ENCODE measurements around the gene ZNF746. TPM values are rescaled to one million over a fixed set of nuclear protein-coding genes. Genes with fewer than 3 reads are reported as not detected.
A peak's percentile ranks its signal among the peaks of the same experiment; 100 is the strongest.

Gene ZNF746
- total RNA-seq, 1 donor from 2014 or later: 19.1 TPM

DNA sequence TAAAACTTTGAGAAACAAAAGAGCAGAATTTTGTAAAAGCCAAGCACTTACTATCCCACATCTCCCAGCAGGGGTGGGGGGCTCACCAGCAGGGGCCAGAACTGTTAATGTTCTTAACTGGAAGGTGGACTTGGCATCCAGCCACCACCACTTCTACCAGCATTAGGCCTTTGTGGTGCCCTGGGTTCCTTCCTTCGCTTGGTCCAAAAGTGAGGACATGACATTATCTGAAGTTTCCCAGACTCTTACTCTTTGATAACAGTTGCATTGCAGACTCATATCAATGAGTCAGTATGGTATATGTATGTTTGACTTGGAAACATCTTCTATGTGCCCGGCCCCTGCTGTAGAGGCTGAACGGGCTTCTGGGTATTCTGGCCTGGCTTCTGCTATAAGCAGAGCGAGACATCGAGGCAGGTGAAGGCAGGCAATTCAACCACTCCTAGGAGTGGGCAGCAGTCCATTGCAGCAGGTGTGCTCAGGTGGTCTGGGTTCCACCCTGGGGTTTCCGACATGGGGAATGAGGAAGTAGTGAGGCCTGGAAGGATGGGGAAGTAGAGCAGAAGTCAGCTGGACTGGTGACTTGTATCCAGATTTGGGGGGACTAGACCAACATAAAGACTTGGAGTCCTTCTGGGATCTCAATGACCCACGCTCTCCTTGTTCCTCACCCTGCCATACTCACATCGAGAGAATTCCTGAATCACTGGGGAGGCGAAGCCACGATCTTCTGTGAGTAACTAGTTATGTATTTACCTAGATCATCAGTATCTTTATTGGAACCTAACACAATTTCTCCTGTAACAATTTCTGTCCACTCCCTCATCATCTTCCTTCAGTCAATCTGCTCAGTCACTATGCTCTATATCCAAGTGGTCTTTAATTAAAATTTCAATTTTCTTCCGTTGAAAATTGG lies 40.8 kb downstream of the ZNF746 start:
- H3K27me3 Mint-ChIP-seq (ENCODE audit: unreplicated experiment): no peaks in the 10 kb centered on the region
- no peak for DNase-seq (ENCODE audit: extremely low spot score, unreplicated experiment)
- no peak overlapping the region for H3K27ac Mint-ChIP-seq (ENCODE audit: unreplicated experiment)
- H3K36me3 Mint-ChIP-seq (ENCODE audit: unreplicated experiment): peaks cover 23% of the 10 kb centered on the region
- no peak overlapping the region for H3K4me3 Mint-ChIP-seq (ENCODE audit: unreplicated experiment)
- H3K9me3 Mint-ChIP-seq (ENCODE audit: unreplicated experiment): no peaks in the 10 kb centered on the region
- H3K4me1 Mint-ChIP-seq (ENCODE audit: unreplicated experiment): peaks cover 16% of the 10 kb centered on the region
- TF ChIP-seq, protein P1, sequence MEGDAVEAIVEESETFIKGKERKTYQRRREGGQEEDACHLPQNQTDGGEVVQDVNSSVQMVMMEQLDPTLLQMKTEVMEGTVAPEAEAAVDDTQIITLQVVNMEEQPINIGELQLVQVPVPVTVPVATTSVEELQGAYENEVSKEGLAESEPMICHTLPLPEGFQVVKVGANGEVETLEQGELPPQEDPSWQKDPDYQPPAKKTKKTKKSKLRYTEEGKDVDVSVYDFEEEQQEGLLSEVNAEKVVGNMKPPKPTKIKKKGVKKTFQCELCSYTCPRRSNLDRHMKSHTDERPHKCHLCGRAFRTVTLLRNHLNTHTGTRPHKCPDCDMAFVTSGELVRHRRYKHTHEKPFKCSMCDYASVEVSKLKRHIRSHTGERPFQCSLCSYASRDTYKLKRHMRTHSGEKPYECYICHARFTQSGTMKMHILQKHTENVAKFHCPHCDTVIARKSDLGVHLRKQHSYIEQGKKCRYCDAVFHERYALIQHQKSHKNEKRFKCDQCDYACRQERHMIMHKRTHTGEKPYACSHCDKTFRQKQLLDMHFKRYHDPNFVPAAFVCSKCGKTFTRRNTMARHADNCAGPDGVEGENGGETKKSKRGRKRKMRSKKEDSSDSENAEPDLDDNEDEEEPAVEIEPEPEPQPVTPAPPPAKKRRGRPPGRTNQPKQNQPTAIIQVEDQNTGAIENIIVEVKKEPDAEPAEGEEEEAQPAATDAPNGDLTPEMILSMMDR (IDR thresholded peaks at IDR 0.05): no peak

DNA sequence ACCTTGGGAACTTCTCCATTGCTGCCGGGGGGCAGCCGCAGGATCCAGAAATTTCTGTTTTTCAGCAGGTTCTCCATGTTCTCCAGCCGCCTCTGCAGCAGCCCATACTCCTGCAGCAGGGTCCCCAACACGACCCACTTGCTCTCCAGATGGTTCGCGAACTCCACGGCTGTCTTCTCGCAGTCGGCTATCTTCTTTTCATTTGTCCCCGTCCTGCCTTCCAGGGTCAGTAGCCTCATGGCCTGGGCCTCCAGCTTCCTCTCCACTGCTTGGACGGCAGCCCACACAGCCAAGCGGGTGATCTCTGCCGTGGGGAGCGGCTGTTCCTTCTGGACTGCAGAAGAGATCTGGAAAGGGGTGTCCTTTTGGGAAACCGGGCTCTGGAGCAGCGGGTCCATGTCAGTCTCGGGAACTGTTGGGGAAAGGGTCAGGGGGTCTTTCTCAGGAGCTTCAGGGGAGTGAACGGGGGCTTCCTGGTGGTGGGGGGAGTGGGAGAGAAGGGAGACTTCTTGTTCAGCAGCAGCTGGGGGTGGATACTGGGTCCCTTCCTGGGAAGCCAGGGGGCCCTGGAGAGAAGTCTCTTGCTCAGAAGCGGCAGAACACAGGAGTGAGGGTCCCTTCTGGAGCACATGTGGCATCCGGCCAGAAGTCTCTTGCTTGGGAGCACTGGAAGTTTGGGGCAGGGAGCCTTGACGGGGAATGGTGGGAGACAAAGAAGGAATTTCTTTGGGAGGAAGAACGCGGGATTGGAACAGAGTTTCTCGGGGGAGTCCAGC lies 42.2 kb downstream of the ZNF746 start:
- peak; percentile 79 for DNase-seq (ENCODE audit: extremely low spot score, unreplicated experiment)

DNA sequence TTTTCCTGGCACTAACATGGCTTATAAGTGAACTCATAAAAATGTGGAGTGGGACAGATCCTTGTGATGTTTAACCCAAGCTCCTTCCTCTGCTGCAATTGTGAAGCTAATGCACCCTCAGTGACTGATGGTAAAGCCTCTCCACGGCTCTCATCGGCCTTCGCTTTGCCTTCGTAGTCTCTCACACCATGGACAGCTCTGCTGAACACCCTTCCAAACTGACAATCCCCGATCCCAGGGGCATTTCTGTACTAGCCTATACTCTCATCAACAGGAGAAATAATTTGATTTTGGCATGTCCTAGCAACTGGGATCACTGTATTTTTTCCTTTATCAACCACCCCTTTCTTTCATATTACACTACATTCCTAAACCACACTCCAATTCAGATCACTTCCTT lies 42.9 kb downstream of the ZNF746 start:
- no peak overlapping the region for H3K4me3 Mint-ChIP-seq (ENCODE audit: unreplicated experiment)
- peaks cover 38% of the 10 kb centered on the region for H3K36me3 Mint-ChIP-seq (ENCODE audit: unreplicated experiment)
- no peak overlapping the region for H3K27ac Mint-ChIP-seq (ENCODE audit: unreplicated experiment)
- H3K4me1 Mint-ChIP-seq (ENCODE audit: unreplicated experiment): peaks cover 11% of the 10 kb centered on the region
- H3K9me3 Mint-ChIP-seq (ENCODE audit: unreplicated experiment): no peaks in the 10 kb centered on the region
- DNase-seq (ENCODE audit: extremely low spot score, unreplicated experiment): peak; percentile 53
- H3K27me3 Mint-ChIP-seq (ENCODE audit: unreplicated experiment): no peaks in the 10 kb centered on the region
- TF ChIP-seq, protein P1 (IDR thresholded peaks at IDR 0.05): no peak

More for the DNA sequence above, 42.2 kb downstream of the ZNF746 start:
- no peaks in the 10 kb centered on the region for H3K27me3 Mint-ChIP-seq (ENCODE audit: unreplicated experiment)
- TF ChIP-seq, protein P1 (IDR thresholded peaks at IDR 0.05): no peak
- H3K9me3 Mint-ChIP-seq (ENCODE audit: unreplicated experiment): no peaks in the 10 kb centered on the region
- H3K4me1 Mint-ChIP-seq (ENCODE audit: unreplicated experiment): peaks cover 11% of the 10 kb centered on the region
- peaks cover 32% of the 10 kb centered on the region for H3K36me3 Mint-ChIP-seq (ENCODE audit: unreplicated experiment)
- H3K27ac Mint-ChIP-seq (ENCODE audit: unreplicated experiment): no peak overlapping the region
- H3K4me3 Mint-ChIP-seq (ENCODE audit: unreplicated experiment): no peak overlapping the region

DNA sequence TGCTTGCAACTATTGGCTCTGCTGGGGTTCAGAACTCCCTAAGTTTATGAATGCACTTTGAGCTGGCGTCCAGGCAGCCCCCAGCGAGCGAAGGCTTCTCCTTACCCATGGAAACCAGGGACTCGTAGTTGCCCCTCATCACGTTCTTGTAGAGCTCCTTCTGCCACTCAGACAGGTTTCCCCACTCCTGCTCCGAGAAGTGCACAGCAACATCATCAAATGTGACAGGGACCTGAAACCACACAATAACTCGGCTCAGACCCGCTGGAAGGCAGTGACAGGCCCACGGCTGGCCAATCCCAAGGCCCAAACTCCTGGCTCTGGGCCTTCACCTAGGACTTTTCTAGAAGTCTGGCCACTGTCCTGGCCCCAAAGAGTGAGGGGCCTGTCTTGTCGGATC lies 43.6 kb downstream of the ZNF746 start:
- H3K27ac Mint-ChIP-seq (ENCODE audit: unreplicated experiment): no peak overlapping the region

More for the DNA sequence above, 43.6 kb downstream of the ZNF746 start:
- H3K27me3 Mint-ChIP-seq (ENCODE audit: unreplicated experiment): no peaks in the 10 kb centered on the region
- peaks cover 46% of the 10 kb centered on the region for H3K36me3 Mint-ChIP-seq (ENCODE audit: unreplicated experiment)
- no peaks in the 10 kb centered on the region for H3K9me3 Mint-ChIP-seq (ENCODE audit: unreplicated experiment)
- TF ChIP-seq, protein P1 (IDR thresholded peaks at IDR 0.05): no peak
- DNase-seq (ENCODE audit: extremely low spot score, unreplicated experiment): peak; percentile 73
- peaks cover 10% of the 10 kb centered on the region for H3K4me1 Mint-ChIP-seq (ENCODE audit: unreplicated experiment)
- H3K4me3 Mint-ChIP-seq (ENCODE audit: unreplicated experiment): no peak overlapping the region

Measured in osteocyte (in vitro differentiated cells).